Measurements from ENCODE around the gene VWA2. TPM values are rescaled to one million over a fixed set of nuclear protein-coding genes. Genes with fewer than 3 reads are reported as not detected.

VWA2 gene
- total RNA-seq, 2 experiments from 2014 or later, result not detected

- H3K9me3 Mint-ChIP-seq, result no peaks in the 10 kb centered on the region
- no peak overlapping the region for H3K4me3 Mint-ChIP-seq
- H3K36me3 Mint-ChIP-seq, result no peaks in the 10 kb centered on the region
- H3K27ac Mint-ChIP-seq, result no peak overlapping the region
- DNase-seq, result no peak
- H3K4me1 Mint-ChIP-seq, result peaks cover 12% of the 10 kb centered on the region
- peaks cover 49% of the 10 kb centered on the region for H3K27me3 Mint-ChIP-seq
Measured at GRCh38 chr10:114232561-114233176, 6.4 kb upstream of the VWA2 start.

- no peaks in the 10 kb centered on the region for H3K9me3 Mint-ChIP-seq
- H3K36me3 Mint-ChIP-seq, result no peaks in the 10 kb centered on the region
- no peak overlapping the region for H3K27ac Mint-ChIP-seq
- H3K4me3 Mint-ChIP-seq, result no peak overlapping the region
- peaks cover 12% of the 10 kb centered on the region for H3K4me1 Mint-ChIP-seq
- no peak for DNase-seq
- H3K27me3 Mint-ChIP-seq, result peaks cover 53% of the 10 kb centered on the region
Measured at GRCh38 chr10:114233482-114233881, 5.6 kb upstream of the VWA2 start.

GRCh38 chr10:114234132-114234531 is 4.9 kb upstream of the VWA2 start:
- Mint-ChIP-seq H3K27ac (peak overlapping the region; percentile 8), H3K4me3 (no peak overlapping the region), H3K4me1 (peaks cover 16% of the 10 kb centered on the region), H3K36me3 (no peaks in the 10 kb centered on the region), H3K9me3 (no peaks in the 10 kb centered on the region), H3K27me3 (peaks cover 57% of the 10 kb centered on the region)
- DNase-seq, result no peak

GRCh38 chr10:114239994-114240345 is 916 bp downstream of the VWA2 start:
- Mint-ChIP-seq H3K27me3 (peaks cover 81% of the 10 kb centered on the region), H3K4me3 (no peak overlapping the region), H3K9me3 (no peaks in the 10 kb centered on the region), H3K27ac (no peak overlapping the region), H3K36me3 (no peaks in the 10 kb centered on the region), H3K4me1 (peaks cover 4% of the 10 kb centered on the region)
- DNase-seq, result no peak

- Mint-ChIP-seq H3K4me1 (peaks cover 3% of the 10 kb centered on the region), H3K27me3 (peaks cover 62% of the 10 kb centered on the region), H3K9me3 (no peaks in the 10 kb centered on the region), H3K4me3 (no peak overlapping the region), H3K27ac (no peak overlapping the region), H3K36me3 (no peaks in the 10 kb centered on the region)
- DNase-seq, result no peak
Measured at GRCh38 chr10:114242235-114242634, 3.2 kb downstream of the VWA2 start.

- no peaks in the 10 kb centered on the region for H3K9me3 Mint-ChIP-seq
- H3K27me3 Mint-ChIP-seq, result peaks cover 49% of the 10 kb centered on the region
- H3K27ac Mint-ChIP-seq, result no peak overlapping the region
- no peak overlapping the region for H3K4me3 Mint-ChIP-seq
- H3K36me3 Mint-ChIP-seq, result no peaks in the 10 kb centered on the region
- no peak for DNase-seq
- peaks cover 3% of the 10 kb centered on the region for H3K4me1 Mint-ChIP-seq
Measured at GRCh38 chr10:114243661-114244060, 4.6 kb downstream of the VWA2 start.

GRCh38 chr10:114244126-114244525 is 5.1 kb downstream of the VWA2 start:
- Mint-ChIP-seq H3K27me3 (peaks cover 44% of the 10 kb centered on the region), H3K9me3 (no peaks in the 10 kb centered on the region), H3K4me1 (no peaks in the 10 kb centered on the region), H3K36me3 (no peaks in the 10 kb centered on the region), H3K4me3 (no peak overlapping the region), H3K27ac (no peak overlapping the region)
- DNase-seq, result no peak

GRCh38 chr10:114245121-114245791 is 6.2 kb downstream of the VWA2 start:
- Mint-ChIP-seq H3K27me3 (peaks cover 35% of the 10 kb centered on the region), H3K36me3 (no peaks in the 10 kb centered on the region), H3K4me3 (no peak overlapping the region), H3K9me3 (no peaks in the 10 kb centered on the region), H3K27ac (no peak overlapping the region), H3K4me1 (no peaks in the 10 kb centered on the region)
- no peak for DNase-seq

- H3K4me1 Mint-ChIP-seq, result no peaks in the 10 kb centered on the region
- DNase-seq, result no peak
- no peaks in the 10 kb centered on the region for H3K36me3 Mint-ChIP-seq
- H3K27me3 Mint-ChIP-seq, result peaks cover 20% of the 10 kb centered on the region
- H3K9me3 Mint-ChIP-seq, result no peaks in the 10 kb centered on the region
- no peak overlapping the region for H3K4me3 Mint-ChIP-seq
- H3K27ac Mint-ChIP-seq, result no peak overlapping the region
Measured at GRCh38 chr10:114246679-114247305, 7.7 kb downstream of the VWA2 start.

GRCh38 chr10:114250236-114250635 is 11.2 kb downstream of the VWA2 start:
- Mint-ChIP-seq H3K27me3 (no peaks in the 10 kb centered on the region), H3K27ac (no peak overlapping the region), H3K9me3 (peaks cover 5% of the 10 kb centered on the region), H3K36me3 (no peaks in the 10 kb centered on the region), H3K4me3 (no peak overlapping the region), H3K4me1 (peaks cover 1% of the 10 kb centered on the region)
- no peak for DNase-seq

- Mint-ChIP-seq H3K9me3 (peaks cover 5% of the 10 kb centered on the region), H3K27me3 (no peaks in the 10 kb centered on the region), H3K27ac (no peak overlapping the region), H3K4me3 (no peak overlapping the region), H3K4me1 (peaks cover 1% of the 10 kb centered on the region), H3K36me3 (no peaks in the 10 kb centered on the region)
- DNase-seq, result no peak
Measured at GRCh38 chr10:114250716-114251115, 11.7 kb downstream of the VWA2 start.

- H3K27ac Mint-ChIP-seq, result no peak overlapping the region
- no peak for DNase-seq
- peaks cover 5% of the 10 kb centered on the region for H3K9me3 Mint-ChIP-seq
- H3K27me3 Mint-ChIP-seq, result no peaks in the 10 kb centered on the region
- H3K36me3 Mint-ChIP-seq, result no peaks in the 10 kb centered on the region
- H3K4me3 Mint-ChIP-seq, result no peak overlapping the region
- H3K4me1 Mint-ChIP-seq, result peaks cover 1% of the 10 kb centered on the region
Measured at GRCh38 chr10:114252092-114252491, 13.0 kb downstream of the VWA2 start.

GRCh38 chr10:114252883-114253282 is 13.8 kb downstream of the VWA2 start:
- peaks cover 1% of the 10 kb centered on the region for H3K4me1 Mint-ChIP-seq
- no peaks in the 10 kb centered on the region for H3K36me3 Mint-ChIP-seq
- peaks cover 5% of the 10 kb centered on the region for H3K9me3 Mint-ChIP-seq

GRCh38 chr10:114255227-114255626 is 16.2 kb downstream of the VWA2 start:
- Mint-ChIP-seq H3K4me1 (peaks cover 10% of the 10 kb centered on the region), H3K27me3 (no peaks in the 10 kb centered on the region), H3K27ac (no peak overlapping the region), H3K9me3 (peaks cover 5% of the 10 kb centered on the region), H3K4me3 (no peak overlapping the region), H3K36me3 (no peaks in the 10 kb centered on the region)
- no peak for DNase-seq

More at GRCh38 chr10:114252883-114253282, 13.8 kb downstream of the VWA2 start:
- no peak for DNase-seq
- H3K4me3 Mint-ChIP-seq, result no peak overlapping the region
- no peaks in the 10 kb centered on the region for H3K27me3 Mint-ChIP-seq
- H3K27ac Mint-ChIP-seq, result no peak overlapping the region

- no peaks in the 10 kb centered on the region for H3K36me3 Mint-ChIP-seq
- H3K4me1 Mint-ChIP-seq, result peaks cover 11% of the 10 kb centered on the region
- H3K27me3 Mint-ChIP-seq, result no peaks in the 10 kb centered on the region
- H3K9me3 Mint-ChIP-seq, result peaks cover 5% of the 10 kb centered on the region
- no peak overlapping the region for H3K27ac Mint-ChIP-seq
- DNase-seq, result no peak
- H3K4me3 Mint-ChIP-seq, result no peak overlapping the region
Measured at GRCh38 chr10:114256008-114256765, 17.1 kb downstream of the VWA2 start.
